ENCODE measurements around the gene FAM3B. TPM values are rescaled to one million over a fixed set of nuclear protein-coding genes. Genes with fewer than 3 reads are reported as not detected.
A peak's percentile ranks its signal among the peaks of the same experiment; 100 is the strongest.

Gene FAM3B
- polyA plus RNA-seq, 3 donors: 14.4 to 29.7 (median 15.8) TPM

DNA sequence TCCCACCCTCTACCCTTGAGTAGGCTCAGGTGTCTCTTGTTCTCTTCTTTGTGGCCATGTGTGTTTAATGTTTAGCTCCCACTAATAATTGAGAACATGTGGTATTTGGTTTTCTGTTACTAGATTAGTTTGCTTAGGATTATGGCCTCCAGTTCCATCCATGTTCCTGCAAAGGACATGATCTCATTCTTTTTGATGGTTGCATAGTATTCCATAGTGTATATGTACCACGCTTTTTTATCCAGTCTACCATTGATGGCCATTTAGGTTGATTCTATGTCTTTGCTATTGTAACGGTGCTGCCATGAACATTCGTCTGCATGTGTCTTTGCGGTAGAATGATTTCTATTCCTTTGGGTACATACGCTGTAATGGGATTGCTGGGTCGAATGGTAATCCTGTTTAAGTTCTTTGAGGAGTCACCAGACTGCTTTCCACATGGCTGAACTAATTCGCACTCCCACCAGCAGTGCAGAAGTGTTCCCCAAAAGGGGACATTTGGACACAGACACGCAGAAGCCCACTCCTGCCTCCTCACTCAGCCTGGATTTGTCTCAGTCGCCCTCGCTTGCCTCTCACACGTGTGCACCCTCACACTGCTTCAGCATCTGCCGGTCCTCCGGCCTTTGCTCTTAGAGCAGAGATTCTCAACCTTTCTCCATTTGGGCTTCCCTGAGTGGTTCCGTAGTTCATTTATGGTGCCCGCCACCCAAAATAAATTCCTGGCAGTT lies 48.9 kb downstream of the FAM3B start:
- no peak for DNase-seq

DNA sequence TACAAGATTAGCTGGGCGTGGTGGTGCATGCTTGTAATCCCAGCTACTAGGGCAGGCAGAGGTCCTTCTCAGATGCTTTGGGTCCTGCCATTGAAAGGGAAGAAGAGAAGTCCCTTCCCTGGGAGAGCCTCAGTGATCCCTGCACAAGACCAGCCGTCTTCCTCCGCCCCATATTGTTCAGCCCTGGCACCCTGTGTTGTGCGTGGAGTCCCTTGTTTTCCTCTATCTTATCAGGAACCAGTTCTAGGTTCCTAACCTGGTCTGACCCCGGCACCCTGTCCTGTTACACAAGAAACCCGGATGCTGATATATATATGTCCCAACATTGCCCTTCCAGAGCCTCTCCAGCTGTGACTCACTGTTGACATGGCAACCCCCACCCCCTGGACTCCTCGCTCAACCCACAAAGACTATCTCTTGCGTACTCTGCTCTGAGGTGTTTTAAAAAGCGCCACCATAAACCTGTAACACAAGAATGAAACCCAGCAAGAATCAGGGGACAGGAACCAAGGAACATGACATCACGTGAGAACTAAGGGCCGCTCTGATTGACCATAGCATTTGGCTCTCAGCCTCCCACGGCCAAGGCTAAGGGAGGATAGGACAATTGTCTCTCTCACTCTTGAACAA lies 50.0 kb downstream of the FAM3B start:
- DNase-seq: peak; percentile 7

DNA sequence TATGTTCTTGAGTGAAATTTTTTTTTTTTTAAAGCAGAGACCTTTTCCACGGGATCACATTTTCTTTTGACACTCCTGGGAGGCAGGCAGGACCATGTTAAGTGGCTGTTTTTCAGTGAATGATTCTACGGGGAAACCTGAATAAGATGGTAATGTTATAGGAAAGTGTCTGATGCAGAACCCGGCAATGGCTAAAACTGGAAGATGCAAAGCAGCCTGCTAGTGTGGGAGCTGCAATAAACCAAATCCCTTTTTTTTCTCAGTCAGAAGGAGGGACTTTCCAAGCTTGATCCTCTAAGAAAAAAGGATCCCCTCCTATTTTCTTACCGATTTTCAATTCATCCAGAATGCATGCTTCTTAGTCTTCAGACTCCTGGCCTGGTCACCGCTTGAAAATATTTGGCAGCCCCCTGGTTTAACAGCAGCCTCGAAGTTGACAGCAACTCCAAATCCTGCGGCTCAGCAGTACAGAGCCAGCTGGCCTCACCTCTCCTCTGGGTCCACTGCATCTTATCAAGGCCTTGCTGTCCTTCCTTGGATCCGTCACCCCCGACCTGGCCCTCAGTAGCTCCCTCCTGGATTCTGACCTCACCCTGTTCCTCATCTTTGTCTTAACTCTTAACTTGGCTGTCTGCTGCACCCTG lies 50.8 kb downstream of the FAM3B start:
- no peak for DNase-seq

DNA sequence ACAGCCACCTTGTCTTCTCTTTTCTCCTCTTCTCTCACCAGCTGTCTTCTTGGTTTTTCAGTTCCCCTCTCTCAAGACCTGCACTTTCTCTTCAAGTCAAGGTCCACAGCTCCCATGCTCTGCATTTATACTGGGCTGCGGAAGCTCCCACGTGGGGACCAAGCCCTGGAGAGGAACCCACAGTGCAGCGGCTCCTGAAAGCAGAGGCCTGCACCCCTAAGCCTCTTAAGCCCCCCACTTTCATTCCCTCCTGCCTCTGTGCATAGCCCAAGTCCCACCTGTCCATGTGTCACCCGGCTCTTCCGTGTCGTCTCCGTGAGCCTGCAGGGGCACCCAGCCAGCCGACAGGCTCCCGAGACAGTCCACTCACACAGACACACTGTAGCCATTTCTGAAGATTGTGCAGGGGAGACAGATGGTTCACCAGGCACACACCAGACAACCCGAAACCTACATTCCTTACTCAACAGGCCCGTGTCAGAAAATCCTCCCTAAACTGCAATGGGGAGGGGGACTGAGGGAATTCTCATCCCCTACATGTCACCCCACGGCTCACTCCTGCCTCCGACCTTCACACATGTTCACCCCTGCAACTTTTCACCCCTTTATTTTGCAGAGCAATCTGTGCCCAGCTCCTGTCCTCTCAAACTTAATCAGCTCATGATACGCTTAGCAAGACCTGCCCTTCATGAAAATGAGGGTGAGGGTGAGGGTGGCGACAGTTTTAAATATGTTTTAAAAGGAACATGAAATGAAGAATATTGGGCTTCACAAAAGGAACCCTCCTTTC lies 51.5 kb downstream of the FAM3B start:
- no peak for DNase-seq

DNA sequence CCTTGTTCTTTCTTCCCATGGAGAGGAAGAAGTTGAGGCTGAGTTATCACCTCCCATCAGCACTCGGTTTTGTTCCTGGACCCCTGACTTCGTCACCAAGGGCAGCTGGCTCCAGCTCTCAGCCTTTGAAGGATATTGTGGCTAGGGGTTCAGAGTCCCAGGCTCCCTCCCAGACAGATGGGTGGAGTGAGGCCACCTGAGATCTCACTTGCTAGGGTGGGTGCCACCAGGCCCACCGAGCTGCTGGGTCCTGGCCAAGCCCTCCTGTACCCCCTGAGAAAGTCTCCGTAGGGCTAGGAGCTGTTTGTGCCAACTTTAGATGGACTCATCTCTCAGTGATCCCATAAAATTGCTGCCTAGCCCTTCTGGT lies 52.1 kb downstream of the FAM3B start:
- DNase-seq: no peak

DNA sequence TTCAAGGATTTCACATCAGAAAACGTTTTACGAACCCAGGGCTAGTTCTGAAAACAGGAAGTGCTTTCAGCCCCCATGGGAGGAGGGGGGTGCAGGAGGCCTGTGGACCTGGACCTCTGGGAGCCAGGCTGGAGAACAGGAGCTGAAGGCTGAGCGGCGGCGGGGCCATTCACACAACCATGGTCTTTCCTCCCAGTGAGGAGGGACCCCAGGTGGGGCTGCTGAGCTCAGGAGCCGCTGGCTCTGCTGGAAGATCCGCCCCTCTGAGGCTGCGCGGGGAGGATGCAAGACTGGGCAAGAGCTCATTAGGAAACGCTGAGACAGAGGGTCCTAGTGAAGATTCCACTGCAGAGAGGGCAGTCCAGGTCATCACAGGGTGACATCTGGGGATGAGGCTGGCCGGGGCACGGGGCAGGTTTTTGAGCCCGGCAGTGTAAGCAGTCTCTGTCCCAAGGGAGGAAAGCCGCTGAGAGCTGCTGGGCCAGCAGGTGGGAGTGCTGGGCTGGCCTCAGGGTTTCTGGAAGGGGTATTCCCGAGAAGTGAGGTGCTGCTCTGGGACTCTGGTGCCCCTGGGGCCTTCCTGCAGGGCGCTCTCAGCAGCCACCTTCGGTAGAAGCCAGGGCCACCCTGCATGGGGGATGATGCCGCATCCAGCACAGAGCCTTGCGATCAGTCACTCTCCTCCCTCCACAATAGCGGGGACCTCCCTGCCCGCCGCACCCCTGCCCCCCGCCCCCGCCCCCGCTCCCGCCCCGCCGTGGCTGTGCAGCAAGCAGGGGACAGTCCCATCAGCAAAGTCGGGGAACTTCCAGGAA lies 52.7 kb downstream of the FAM3B start:
- DNase-seq: peak; percentile 29

DNA sequence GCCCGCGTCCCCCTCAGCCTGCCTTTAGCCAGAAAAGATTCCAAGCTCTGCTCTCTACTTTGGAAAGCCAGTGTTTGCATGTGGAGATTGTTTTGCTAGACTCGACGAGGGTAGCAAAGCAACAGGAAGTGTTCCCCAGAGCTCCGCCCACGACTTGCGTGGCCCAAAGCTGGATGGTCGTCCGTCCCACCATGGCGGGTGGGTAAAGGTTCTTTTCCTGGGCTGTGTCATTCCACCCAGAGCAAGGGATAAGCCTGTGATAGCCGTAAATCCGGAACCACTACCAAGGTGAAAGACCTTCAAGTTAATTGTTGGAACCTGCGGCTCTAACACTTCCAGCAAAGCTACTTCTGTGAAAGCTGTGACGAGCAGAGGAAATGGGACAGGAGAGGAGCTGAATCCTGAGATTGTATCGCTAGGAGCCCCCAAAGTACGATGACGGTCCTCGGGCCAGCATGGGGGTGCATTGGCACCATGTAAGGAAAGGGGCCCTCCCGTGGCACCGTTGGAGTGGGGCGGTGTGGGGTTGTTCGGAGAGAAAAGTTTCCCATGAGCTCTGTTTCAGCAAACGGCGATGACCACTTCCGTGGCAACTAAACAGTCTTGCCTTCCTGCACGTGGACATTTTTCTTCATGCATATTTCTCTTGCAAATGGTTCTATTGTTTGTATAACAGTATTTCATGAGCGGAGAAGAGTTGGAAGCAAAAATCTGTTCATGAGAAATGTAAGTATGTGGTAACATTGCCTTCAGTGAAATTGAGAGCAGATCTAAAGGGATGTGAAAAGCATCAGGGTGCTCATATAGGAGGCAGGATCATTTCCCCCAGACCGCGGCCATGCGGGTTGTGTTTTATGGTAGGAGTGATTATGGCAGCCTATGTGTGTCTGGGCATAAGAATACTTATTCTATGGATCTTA lies 53.6 kb downstream of the FAM3B start:
- no peak for DNase-seq

DNA sequence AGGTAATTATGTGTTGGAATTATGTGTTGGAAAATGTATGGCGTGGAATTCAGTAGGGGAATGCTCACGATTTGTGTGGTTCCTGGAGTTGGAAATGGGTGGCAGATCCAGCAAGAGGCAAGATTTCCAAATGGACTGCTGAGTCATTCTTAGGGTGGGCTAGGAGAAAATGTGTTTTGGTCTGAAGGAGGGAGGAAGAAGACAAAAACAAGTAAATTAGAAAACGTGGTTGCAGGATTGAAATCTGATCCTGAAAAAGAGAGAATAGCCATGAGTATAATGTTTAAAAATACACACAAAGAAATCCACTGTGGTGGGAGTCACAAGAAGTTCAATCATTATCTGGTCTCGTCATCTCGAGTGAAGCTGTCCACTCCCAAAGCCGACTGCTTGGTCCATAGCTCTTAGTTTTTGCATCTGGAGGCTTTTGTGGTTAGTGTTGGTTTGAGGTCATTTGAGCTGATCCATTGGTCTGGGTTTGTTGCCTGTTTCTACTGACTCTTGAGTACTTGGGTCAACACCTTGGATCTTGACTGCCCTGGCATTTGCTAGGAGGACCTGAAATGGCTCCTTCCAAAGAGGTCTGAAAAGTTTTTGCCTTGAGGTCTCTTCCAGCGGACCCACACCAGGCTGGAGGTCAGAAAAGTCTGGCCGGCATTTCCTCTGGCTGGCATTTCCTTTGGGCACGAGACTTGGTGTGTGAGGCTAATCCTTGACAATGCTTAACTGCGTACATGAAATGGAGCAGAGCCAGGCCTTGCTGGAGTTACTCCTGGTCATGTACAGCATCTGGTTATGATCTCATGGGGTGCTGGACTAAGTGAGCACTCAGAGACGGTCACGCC lies 54.5 kb downstream of the FAM3B start:
- no peak for DNase-seq

DNA sequence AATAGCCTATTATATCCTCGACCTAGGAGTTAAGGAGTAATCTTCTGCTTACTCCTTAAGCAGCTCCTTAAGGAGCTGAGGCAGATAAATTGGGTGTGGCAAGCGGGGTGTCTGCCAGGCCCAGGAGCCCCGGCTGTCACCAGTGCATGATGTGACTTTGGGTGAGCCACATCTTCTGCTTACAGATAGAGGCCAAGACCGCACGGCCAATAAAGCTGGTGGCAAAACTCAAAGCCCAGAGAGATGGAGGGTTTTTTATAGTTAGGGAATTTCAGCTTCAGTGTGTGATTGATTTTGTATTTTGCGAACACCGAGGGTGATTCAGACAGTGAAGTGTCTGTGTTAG lies 55.1 kb downstream of the FAM3B start:
- no peak for DNase-seq

DNA sequence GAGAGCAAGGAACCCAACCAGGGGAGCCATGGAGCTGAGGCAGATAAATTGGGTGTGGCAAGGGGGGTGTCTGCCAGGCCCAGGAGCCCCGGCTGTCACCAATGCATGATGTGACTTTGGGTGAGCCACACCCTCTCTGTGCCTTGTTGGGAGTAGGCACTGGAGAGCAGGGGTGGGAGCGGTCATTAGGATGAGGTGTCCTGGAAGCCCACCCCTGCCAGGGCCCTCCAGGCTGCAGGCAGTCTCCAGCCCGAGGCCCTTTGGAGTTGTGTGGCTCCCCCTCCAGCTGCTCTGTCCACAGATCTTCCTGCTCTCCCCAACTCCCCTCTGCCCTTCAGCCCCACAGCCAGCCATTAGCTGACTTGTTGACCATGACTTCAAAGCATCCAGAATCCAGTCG lies 56.7 kb downstream of the FAM3B start:
- no peak for DNase-seq

DNA sequence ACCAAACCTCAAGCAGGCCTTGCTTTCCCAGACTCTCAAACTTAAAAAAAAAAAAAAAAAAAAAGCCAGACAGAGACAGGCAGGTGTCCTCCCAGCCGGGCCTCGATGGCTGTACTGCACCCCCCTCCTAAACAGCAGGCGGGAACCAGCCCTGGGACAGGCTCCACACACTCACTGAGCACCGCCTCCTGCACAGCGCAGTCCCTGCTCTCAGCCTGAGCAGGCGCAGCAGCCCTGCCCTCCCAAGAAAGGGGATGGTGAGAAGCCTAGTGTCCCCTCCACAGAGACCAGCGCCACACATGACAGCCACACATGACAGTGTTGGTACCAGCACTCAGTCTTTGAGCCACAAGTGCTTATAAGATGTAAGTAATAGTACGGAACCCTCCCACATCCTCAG lies 57.2 kb downstream of the FAM3B start:
- no peak for DNase-seq

DNA sequence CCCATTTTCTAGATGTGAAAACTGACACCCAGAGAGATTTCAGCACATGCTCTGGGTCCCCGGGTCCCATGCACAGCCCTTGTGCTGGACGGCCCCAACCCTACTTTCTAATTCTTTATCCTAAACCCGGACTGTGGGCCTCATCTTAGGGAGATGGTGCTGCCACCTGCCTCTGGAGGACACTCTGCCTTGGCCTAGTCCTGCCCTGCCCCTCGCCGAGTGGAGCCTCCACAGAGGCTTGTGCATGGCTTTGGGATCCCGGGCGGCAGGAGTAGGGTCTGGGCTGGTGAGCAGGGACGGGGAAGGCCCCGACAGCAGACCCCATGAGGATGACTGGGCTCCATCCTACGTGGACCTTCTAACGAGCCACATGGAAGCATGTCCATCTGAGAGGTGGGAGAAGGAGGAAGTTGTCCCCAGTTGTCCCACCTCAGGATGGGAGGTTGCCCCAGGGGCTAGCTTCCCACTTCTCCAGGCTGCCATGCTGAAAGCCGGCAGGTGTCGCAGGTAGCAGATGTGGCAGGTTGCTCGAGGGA lies 57.6 kb downstream of the FAM3B start:
- no peak for DNase-seq

DNA sequence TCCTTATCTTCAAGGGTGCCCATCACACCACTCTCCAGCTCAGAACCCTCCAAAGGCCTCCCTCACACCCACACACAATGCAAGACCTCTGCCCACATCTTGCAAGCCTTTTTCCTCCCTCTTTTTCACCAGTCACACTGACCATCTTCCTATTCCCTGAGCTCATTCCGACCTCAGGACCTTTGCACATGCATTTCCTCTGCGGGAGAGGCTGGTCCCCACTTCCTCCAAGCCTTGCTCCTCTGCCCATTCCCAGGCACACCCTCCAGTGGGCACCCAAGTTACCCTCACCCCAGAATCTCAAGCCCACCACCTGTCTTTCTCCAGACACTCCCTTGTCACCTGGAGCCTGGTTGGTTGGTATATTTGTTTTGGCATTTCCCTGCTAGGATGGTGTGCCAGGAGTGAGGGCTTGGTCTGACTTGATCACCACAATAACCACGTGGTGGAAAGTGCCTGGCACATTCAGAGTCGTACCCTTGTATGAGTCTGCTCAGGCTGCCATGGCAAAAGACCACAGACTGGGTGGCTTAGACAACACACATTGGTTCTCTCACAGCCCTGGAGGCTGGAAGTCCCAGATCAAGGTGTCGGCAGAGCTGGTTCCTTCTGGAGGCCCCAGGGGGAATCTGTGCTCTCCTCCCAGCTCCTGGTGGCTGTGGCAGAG lies 58.4 kb downstream of the FAM3B start:
- no peak for DNase-seq

DNA sequence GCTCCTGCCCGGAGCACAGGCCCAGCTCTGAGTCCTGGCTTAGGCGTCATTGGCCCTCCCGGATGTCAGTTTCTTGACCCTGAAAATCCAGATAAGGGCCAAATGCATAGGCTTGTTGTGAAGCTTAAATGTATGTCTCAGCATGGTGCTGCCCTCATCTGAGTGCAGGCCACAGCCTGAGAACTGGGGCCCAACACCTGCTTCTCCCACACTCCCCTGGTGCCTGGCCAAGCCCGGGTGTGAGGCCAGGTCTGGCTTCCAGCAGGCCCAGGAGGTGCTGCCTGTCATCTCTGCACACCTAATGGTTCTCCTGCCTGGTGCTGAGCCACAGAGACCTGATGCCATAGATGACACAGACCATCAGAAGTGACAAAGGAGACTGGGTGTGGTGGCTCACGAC lies 59.3 kb downstream of the FAM3B start:
- no peak for DNase-seq

DNA sequence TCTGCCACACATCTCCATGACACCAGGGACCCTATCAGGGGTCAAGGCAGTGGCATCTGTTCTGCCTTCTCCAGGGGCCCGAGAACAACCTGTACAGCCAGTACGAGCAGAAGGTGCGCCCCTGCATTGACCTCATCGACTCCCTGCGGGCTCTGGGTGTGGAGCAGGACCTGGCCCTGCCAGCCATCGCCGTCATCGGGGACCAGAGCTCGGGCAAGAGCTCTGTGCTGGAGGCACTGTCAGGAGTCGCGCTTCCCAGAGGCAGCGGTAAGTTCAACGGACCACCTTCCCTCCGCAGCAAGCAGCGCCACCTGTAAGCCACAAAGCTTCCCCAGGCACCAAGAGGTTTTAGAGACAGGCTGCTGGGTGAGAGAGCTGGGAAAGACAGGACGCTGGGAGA lies 61.1 kb downstream of the FAM3B start:
- DNase-seq: no peak

DNA sequence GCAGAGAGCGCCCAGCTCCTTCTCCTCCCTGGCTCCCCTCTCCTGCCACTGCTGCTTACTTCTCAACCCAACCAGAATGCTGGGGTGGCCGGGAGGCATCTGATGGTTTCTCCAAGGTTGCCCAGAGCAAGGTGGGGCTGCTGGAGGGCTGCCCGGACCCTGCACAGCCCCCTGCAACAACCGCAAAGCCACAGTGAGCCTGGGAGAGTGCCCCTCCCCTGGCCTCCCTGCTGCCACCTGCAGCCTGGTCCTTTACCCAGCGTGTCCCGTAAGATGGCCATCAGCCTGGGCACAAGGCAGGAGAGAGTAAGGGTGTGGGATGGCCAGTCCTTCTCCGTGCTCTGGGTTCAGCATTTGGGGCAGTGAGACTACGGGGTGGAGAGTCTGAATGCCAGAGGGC lies 62.2 kb downstream of the FAM3B start:
- DNase-seq: no peak

DNA sequence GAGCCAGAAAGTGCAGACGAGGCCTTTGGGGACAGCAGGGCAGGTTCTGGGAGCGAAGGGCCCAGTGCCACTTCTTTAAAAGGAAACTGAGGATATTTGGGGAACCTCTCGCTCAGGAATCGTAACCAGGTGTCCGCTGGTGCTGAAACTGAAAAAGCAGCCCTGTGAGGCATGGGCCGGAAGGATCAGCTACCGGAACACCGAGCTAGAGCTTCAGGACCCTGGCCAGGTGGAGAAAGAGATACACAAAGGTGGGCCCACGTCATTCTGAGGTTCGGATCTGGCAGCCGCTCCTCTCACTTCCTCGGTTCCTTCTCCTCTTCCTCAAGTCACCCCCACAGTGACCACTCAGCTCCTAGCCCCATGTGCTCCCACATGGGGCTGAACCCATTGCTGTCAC lies 63.3 kb downstream of the FAM3B start:
- DNase-seq: no peak

DNA sequence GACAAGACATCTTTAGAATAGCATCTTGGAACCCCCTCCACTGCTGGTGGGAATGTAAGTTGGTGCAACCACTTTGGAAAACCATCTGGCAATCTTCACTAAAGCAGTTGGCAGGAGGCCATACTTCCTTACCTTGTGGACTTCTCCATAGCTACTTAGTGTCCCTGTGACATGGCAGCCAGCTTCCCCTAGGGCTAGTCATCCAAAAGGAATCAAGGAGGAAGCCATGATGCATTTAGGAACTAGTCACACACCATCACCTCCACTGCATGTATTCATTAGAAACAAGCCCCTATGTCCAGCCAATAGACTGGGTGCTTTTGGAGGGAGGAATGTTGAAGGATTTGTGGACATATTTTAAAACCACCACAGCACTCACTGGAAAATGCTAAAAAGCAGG lies 65.1 kb downstream of the FAM3B start:
- DNase-seq: no peak
